GM12878 (cell line): Measurements from ENCODE around the gene LRBA. TPM values are rescaled to one million over a fixed set of nuclear protein-coding genes. Genes with fewer than 3 reads are reported as not detected.

Experiments
- ATAC-seq: fragments of 200-7000 bp; cut with Tn5 transposase; 3 replicates; pipeline ENCODE4 v1.9.1; 2020; ENCODE audit warnings: mild to moderate bottlenecking, moderate library complexity
- BruUV-seq: library from RNA; stranded (reverse); fragments of 400-500 nt; replicated peaks from 2 replicates; lab custom pipeline; 2021; lab: Mats Ljungman, UMichigan
- CTCF ChIA-PET: fragments of 300-600 bp; sonication (Branson Sonifier 250); formaldehyde crosslinking; extraction: SDS; loops from one replicate; lab custom pipeline; 2021; ENCODE audit warnings: inconsistent platforms; lab: Yijun Ruan, JAX
- POLR2A ChIA-PET: fragments of 350-600 bp; formaldehyde crosslinking; extraction: SDS; loops from one replicate; lab custom pipeline; 2021; ENCODE audit warnings: inconsistent platforms; lab: Charles Lee
- RAD21 ChIA-PET: fragments of 300-600 bp; sonication (Branson Sonifier 250); formaldehyde crosslinking; loops from one replicate; lab custom pipeline; 2023; ENCODE audit warnings: antibody characterized with exemption; ENCODE audit not compliant: unreplicated experiment; lab: Charles Lee
- SMC1A ChIA-PET: fragments of 300-600 bp; sonication (Branson Sonifier 250); formaldehyde crosslinking; loops from one replicate; lab custom pipeline; 2023; ENCODE audit not compliant: unreplicated experiment, uncharacterized antibody; lab: Charles Lee
- DNase-seq: peaks from one replicate; pipeline ENCODE4 v3.0.0-alpha.2; 2011; ENCODE audit warnings: low read depth, low spot score
- FAIRE-seq: peaks from 3 replicates; lab custom pipeline; 2011; peaks lifted over from hg19 to GRCh38; lab: Jason Lieb, UNC
- H2AFZ ChIP-seq: 2 replicates; pipeline ENCODE4 v1.6.0; 2011; ENCODE audit warnings: low read depth, low read length, control low read depth; ENCODE audit not compliant: control insufficient read depth
- H3K27ac ChIP-seq: 2 replicates; pipeline ENCODE4 v1.5.1; 2011; ENCODE audit warnings: control low read depth; ENCODE audit not compliant: control insufficient read depth, insufficient read depth
- H3K27me3 ChIP-seq, 2 experiments: replicated peaks in 1 of 2; 2 replicates each; pipeline versions ENCODE4 v1.6.0 to v1.6.1; 2011; ENCODE audit warnings: low read length in 1 of 2; ENCODE audit not compliant: control insufficient read depth in 2 of 2, insufficient read depth in 2 of 2
- H3K36me3 ChIP-seq, 2 experiments: 2 replicates each; pipeline ENCODE4 v1.5.1; 2011; ENCODE audit warnings: low read length in 1 of 2; ENCODE audit not compliant: control insufficient read depth in 2 of 2, insufficient read depth in 2 of 2
- H3K4me1 ChIP-seq: 2 replicates; pipeline ENCODE4 v1.6.1; 2011; ENCODE audit warnings: mild to moderate bottlenecking, low read length, moderate library complexity, mixed read lengths; ENCODE audit not compliant: control insufficient read depth, insufficient read depth
- H3K4me2 ChIP-seq: 2 replicates; pipeline ENCODE4 v1.6.0; 2011; ENCODE audit warnings: control low read depth; ENCODE audit not compliant: control insufficient read depth, insufficient read depth
- H3K4me3 ChIP-seq: fragments of 200-600 bp; sonication (generic); 2 replicates; pipeline ENCODE4 v1.5.1; 2016
- H3K79me2 ChIP-seq: 2 replicates; pipeline ENCODE4 v1.6.0; 2011; ENCODE audit warnings: low read length; ENCODE audit not compliant: control insufficient read depth, insufficient read depth
- H3K9ac ChIP-seq: 2 replicates; pipeline ENCODE4 v1.8.0; 2011; ENCODE audit warnings: low read length, control low read depth, mixed read lengths; ENCODE audit not compliant: control insufficient read depth, insufficient read depth
- H3K9me3 ChIP-seq: replicated peaks from 3 replicates; pipeline ENCODE4 v1.5.1; 2011; ENCODE audit warnings: mild to moderate bottlenecking, low read length; ENCODE audit not compliant: control insufficient read depth, insufficient read depth
- H4K20me1 ChIP-seq: 2 replicates; pipeline ENCODE4 v1.6.0; 2011; ENCODE audit not compliant: control insufficient read depth, insufficient read depth
- ASH2L ChIP-seq: fragments of 300-600, 200-600 bp; sonication (generic); IDR thresholded peaks from 2 replicates; pipeline ENCODE4 v1.6.1; 2017; ENCODE audit warnings: low read depth, mild to moderate bottlenecking, borderline replicate concordance
- FOS ChIP-seq: IDR thresholded peaks from 3 replicates; pipeline ENCODE4 v1.6.1; 2011; ENCODE audit warnings: borderline replicate concordance; ENCODE audit not compliant: insufficient read length; ENCODE audit errors: extremely low read depth
- IRF4 ChIP-seq: IDR thresholded peaks from 2 replicates; pipeline ENCODE4 v1.6.1; 2011; ENCODE audit warnings: low read depth, low read length
- NR2C2 ChIP-seq: IDR thresholded peaks from 2 replicates; pipeline ENCODE4 v1.6.1; 2011; ENCODE audit warnings: borderline replicate concordance, low read depth; ENCODE audit not compliant: control insufficient read depth, insufficient read length
- RAD21 ChIP-seq: IDR thresholded peaks from 2 replicates; pipeline ENCODE4 v1.6.1; 2011; ENCODE audit warnings: mild to moderate bottlenecking, low read depth, low read length, moderate library complexity; ENCODE audit not compliant: insufficient read depth
- SIX5 ChIP-seq: IDR thresholded peaks from 2 replicates; pipeline ENCODE4 v1.6.1; 2011; ENCODE audit warnings: mild to moderate bottlenecking, low read depth, low read length, moderate library complexity; ENCODE audit not compliant: severe bottlenecking
- SUZ12 ChIP-seq: fragments of 200-600 bp; sonication (generic); IDR thresholded peaks from one replicate; pipeline ENCODE4 v1.6.1; 2018; ENCODE audit warnings: antibody characterized with exemption, mild to moderate bottlenecking; ENCODE audit not compliant: unreplicated experiment
- WGBS: methylation state at CpG from one replicate; pipeline ENCODE4 v1.1.6; 2016; ENCODE audit warnings: low lambda C conversion rate; ENCODE audit not compliant: insufficient replicate concordance, insufficient coverage; ENCODE audit errors: missing lambda C conversion rate; 5-methylcytosine and 5-hydroxymethylcytosine counted together
- in situ Hi-C: fragments of 300-500 bp; cut with MboI; formaldehyde crosslinking; loops from 9 replicates; pipeline ENCODE4 v1.14.3; 2018; ENCODE audit warnings: mixed read lengths
- intact Hi-C: fragments of 100-400 bp; cut with micrococcal nuclease; formaldehyde crosslinking; loops from one replicate; pipeline ENCODE4 v1.14.2; 2022; ENCODE audit not compliant: unreplicated experiment
- polyA plus RNA-seq, 11 experiments: library from polyadenylated mRNA; depleted of rRNA in 4 of 11; unstranded in 6 of 11; stranded (reverse) in 5 of 11; fragments of >200 nt; fragmentation: Nextera tagmentation in 4 of 11; fragmentation: Illumina TruSeq in 1 of 11; extraction: Ambion mirVana in 4 of 11; extraction: Trizol in 1 of 11; gene quantifications; 1 replicate in 1 of 11; 2 replicates in 10 of 11; pipeline versions ENCODE4 v1.2.1 to v1.2.3, GENCODE V29; 2011 to 2016; ENCODE audit warnings: inconsistent platforms in 2 of 11, missing spikeins in 2 of 11, low read depth in 1 of 11
- total RNA-seq, 4 experiments: library from RNA; depleted of rRNA in 3 of 4; stranded (reverse); fragments of >200 nt in 3 of 4; fragmentation: Illumina TruSeq in 1 of 4; extraction: Trizol in 1 of 4; gene quantifications; 2 replicates each; pipeline versions ENCODE4 v1.2.1 to v1.2.3, GENCODE V29; 2013 to 2021
- TF ChIP-seq, protein P1 (sequence below): fragments of 450-650 bp; formaldehyde crosslinking; IDR thresholded peaks from 2 replicates; pipeline ENCODE4 v1.4.0; 2020; ENCODE audit warnings: mild to moderate bottlenecking, moderate library complexity

LRBA gene
- total and polyA plus RNA-seq, 10 of the 15 experiments (the other 5 are each of a cell fraction or from before 2014, with no cell fraction given) = 20.3 to 93.4 (median 55.0) TPM

GRCh38 chr4:150814873-150815272, 200.2 kb downstream of the LRBA start (continued):
- no peak for TF ChIP-seq SIX5
- TF ChIP-seq NR2C2 = no peak
- TF ChIP-seq FOS = no peak
- no peak for TF ChIP-seq SUZ12

DNA sequence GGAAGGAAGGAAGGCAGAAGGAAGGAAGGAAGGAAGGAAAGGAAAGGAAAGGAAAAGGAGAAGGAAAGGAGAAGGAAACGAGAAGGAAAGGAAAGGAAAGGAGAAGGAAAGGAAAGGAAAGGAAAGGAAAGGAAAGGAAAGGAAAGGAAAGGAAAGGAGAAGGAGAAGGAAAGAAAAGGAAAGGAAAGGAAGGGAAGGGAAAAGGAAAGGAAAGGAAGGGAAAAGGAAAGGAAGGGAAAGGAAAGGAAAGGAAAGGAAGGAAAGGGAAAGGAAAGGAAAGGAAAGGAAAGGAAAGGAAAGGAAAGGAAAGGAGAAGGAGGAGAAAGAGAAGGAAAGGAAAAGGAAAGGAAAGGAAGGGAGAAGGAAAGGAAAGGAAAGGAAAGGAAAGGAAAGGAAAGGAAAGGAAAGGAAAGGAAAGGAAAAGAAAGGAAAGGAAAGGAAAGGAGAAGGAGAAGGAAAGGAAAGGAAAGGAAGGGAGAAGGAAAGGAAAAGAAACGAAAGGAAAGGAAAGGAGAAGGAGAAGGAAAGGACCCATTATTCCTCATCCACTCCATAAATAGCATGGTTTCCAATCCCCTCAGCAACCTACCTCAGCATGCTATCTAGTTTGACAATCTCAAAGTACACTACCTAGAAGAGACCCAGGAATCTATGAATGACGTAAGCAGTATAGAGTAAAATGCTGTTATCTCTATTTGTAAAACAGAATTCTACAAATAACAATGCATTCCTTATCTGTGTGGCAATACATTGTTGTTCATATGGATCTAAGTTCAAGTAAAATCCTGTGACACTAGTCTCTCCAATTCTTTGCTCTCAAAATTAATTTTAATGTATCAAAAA, 209.7 kb downstream of the LRBA start:
- in situ Hi-C loops = no loop called here
- SMC1A ChIA-PET = no interaction called here

More for the DNA sequence above, 209.7 kb downstream of the LRBA start:
- TF ChIP-seq, protein P1, sequence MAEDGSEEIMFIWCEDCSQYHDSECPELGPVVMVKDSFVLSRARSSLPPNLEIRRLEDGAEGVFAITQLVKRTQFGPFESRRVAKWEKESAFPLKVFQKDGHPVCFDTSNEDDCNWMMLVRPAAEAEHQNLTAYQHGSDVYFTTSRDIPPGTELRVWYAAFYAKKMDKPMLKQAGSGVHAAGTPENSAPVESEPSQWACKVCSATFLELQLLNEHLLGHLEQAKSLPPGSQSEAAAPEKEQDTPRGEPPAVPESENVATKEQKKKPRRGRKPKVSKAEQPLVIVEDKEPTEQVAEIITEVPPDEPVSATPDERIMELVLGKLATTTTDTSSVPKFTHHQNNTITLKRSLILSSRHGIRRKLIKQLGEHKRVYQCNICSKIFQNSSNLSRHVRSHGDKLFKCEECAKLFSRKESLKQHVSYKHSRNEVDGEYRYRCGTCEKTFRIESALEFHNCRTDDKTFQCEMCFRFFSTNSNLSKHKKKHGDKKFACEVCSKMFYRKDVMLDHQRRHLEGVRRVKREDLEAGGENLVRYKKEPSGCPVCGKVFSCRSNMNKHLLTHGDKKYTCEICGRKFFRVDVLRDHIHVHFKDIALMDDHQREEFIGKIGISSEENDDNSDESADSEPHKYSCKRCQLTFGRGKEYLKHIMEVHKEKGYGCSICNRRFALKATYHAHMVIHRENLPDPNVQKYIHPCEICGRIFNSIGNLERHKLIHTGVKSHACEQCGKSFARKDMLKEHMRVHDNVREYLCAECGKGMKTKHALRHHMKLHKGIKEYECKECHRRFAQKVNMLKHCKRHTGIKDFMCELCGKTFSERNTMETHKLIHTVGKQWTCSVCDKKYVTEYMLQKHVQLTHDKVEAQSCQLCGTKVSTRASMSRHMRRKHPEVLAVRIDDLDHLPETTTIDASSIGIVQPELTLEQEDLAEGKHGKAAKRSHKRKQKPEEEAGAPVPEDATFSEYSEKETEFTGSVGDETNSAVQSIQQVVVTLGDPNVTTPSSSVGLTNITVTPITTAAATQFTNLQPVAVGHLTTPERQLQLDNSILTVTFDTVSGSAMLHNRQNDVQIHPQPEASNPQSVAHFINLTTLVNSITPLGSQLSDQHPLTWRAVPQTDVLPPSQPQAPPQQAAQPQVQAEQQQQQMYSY = no peak
- TF ChIP-seq ASH2L = no peak
- TF ChIP-seq RAD21 = no peak
- no peak for TF ChIP-seq IRF4
- BruUV-seq = no TSS peak
- WGBS = 73% methylated on average over 3 of the region's 3 CpGs
- no peak for FAIRE-seq
- ChIA-PET POLR2A (no interaction called here), CTCF (no interaction called here), RAD21 (no interaction called here)
- Histone ChIP-seq H3K36me3 (peaks cover 2 to 3% of the 10 kb centered on the region in 2 experiments; a peak in 3 of 4 replicates), H3K79me2 (no peaks in the 10 kb centered on the region), H3K4me1 (no peaks in the 10 kb centered on the region), H3K4me3 (no peak overlapping the region), H3K4me2 (no peak overlapping the region), H3K27me3 (no peaks in the 10 kb centered on the region), H3K9me3 (no peaks in the 10 kb centered on the region), H4K20me1 (no peaks in the 10 kb centered on the region), H3K27ac (no peak overlapping the region), H2AFZ (no peak overlapping the region), H3K9ac (no peak overlapping the region)
- ATAC-seq = no peak
- intact Hi-C loops = no loop called here
- DNase-seq = no peak
